ENCODE data around the gene CUEDC1.
A peak's percentile ranks its signal among the peaks of the same experiment; 100 is the strongest.
"Not testable (repeated sequence)": the region's sequence is repeated elsewhere in the genome, so short reads cannot be mapped to it uniquely, and the experiment has no call there.

CUEDC1 gene

DNA sequence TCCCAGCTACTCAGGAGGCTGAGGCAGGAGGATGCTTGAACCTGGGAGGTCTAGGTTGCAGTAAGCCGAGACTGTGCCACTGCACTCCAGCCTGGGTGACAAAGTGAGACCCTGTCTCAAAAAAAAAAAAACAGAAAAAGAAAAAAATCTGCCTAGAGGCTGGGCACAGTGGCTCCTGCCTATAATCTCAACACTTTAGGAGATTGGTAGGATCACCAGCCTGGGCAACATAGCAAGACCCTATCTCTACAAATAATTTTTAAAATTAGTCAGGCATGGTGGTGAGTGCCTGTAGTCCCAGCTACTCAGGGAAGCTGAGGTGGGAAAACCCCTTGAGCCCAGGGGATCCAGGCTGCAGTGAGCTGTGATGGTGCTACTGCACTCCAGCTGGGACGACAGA, 17.7 kb downstream of the CUEDC1 start:
- no peak for DNase-seq

DNA sequence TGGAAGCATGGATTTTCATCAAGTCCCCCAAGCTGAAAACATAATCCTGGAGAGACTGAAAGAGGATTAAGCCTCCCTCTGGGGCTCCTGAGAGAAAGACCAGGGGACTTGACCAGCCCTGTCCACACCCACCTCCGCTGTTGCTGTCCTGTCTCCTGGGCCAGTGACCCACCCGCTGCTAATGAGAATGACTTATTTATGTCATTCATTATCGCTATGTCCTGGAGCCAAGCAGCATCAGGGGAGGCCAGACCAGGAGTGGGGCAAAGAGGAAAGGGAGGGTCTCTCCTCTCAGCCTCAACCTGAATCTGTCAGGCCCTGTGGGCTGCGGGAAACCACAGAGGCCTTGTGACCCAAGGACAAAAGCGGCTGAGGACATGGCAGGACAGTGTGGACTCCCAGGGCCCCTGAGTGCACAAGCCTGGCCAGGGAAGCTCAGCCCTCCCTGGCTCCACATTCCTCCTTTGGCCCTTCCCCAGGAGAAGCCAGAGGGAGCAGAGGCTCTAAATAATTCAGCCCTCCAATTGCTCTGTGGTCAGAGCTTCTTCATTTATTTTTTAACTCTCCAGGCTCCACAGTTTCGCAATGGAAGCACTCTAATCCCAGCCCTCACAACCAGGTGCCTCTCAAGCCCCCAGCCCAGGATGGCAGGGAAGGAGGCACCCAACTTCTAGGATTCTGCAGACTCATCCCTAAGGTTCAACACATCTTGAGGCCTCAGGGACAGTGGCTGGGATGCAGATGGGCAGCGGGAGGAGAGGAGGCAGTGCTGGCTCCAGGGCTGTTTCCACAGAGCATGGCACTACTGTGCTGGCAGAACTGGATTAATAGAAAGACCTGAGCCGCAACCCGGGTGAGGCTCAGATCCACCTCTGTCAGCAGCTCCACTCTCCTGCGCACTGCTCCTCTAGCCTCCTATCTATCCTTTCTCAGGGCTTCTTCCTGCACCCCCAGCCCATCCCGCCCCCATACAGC, 19.1 kb downstream of the CUEDC1 start:
- DNase-seq, result peak; percentile 87

DNA sequence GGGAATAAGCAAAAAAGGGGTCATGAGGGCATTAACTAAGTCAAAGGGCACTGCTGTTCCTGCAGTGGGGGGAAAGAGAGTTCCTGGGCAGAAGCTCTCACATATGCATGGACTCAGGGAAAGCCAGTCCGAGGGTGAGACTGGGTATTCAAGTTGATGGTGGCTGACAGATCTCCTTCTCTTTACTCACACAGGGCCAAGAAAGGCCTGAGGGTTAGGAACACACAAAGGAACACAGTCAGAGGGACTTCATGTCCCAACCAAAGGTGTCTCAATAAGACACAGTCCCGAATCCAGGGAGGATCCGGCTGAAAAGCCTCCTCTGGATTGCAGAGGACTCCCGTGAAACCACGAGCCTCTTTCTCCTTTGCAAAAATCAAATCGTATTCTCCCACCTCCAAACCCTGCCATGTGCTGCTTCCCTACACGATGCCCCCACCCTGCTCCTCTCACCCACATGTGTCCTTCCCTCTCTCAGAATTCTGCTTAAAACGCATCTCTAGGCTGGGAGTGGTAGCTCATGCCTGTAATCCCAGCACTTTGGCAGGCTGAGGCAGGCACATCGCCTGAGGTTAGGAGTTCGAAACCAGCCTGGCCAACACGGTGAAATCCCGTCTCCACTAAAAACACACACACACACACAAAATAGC, 23.6 kb downstream of the CUEDC1 start:
- DNase-seq, result no peak

DNA sequence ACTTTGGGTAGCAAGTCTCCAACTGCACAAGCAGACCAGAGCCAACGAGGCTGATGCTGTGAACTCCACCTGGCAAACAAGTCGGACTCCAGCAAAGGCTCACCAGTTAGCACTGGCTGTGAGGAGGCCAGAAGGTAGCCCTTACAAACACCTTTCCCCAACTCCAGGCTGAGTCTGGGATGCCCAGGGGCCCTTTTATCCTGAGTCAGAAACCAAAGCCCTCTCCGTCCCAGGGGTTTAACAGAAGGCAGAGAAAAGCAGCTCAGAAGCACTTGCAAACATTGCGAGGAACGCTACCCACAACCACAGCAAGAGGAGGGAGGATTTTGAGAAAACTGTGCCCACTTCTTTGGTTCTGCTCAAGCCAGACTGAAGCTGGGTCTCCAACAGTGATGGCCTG, 25.0 kb downstream of the CUEDC1 start:
- no peak for DNase-seq

DNA sequence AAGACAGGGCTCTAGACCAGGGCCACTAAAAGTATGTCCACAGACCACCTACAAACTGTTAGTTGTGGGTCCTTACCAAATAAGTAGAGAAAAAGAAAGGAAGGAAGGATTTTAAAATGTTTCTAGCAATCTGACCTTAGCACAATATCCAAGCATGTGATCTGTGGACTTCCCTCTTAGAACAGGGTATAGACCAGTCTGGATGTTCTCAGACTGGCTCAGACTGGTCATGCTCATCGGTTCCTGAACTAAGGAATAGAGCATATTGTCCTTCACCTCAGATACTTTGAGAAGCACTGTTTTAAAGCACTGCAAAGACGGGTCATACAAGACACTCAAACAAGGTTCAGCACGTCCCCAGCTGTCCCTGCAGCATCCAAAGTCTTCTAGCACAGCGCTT, 25.8 kb downstream of the CUEDC1 start:
- DNase-seq, result no peak

DNA sequence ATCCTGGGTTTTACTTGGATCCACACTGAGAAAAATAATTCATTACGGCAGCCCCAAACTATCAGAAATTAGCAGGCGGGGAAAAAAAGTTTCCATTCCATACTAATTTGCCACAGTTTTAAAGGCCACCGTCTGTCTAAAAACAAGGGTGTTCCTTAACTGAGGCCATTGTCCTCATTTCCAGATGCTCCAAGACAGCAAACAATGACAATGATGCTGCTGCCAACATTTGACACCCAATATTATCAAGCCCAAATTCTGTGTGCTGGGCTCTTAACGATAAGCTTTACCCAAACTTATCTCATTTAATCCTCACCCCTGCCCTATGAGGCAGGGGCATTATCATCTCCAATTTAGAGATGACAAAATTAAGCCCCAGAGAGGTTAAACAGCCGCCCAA, 26.3 kb downstream of the CUEDC1 start:
- no peak for DNase-seq

DNA sequence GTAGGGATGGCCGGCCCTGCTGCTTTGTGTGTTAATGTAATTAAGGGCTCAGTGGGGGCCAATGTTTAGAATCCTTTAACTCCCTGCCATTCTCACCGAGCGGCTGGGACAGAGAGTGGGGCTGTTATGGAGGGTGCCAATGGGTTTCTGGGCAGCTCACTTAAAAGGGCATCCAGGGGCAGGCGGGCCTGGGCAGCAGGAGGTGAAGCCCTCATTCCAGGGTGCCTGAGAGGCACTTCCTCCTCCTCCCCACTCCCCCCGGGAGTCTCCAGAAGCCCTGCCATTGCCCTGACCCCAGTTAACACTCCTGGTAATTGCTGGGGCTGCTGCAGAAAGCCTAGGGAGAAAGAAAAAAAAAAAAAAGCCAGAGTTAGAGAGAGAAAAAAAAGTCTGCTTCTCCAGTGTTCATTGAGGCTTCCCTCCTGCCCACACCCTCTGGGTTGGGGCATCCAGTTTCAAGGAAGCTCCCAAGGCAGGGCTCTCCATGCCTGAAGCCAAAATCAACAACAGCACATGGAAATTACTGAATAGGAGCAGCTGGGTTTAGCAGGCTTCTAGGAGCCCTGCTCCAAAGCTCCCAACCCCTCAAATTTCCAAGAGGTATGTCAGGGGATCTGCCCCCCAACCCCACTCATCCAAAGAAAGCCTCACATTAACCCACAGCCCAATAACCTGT, 28.0 kb downstream of the CUEDC1 start:
- peak; percentile 88 for DNase-seq

DNA sequence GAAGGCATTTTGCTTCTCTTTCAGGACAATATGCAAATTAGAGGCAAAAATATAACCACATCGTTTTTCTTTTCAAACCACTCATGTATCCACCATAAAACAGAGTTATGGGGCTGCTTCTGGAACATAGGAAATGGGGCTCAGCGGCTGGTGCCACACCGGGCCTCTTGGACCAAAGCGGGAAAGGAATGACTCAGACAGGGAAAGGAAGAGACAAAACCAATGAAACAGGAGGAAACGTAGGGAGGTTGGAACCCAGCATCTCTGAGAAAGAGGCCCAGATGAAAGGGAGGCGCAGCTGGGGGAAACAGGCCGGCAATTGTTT, 28.5 kb downstream of the CUEDC1 start:
- no peak for DNase-seq

DNA sequence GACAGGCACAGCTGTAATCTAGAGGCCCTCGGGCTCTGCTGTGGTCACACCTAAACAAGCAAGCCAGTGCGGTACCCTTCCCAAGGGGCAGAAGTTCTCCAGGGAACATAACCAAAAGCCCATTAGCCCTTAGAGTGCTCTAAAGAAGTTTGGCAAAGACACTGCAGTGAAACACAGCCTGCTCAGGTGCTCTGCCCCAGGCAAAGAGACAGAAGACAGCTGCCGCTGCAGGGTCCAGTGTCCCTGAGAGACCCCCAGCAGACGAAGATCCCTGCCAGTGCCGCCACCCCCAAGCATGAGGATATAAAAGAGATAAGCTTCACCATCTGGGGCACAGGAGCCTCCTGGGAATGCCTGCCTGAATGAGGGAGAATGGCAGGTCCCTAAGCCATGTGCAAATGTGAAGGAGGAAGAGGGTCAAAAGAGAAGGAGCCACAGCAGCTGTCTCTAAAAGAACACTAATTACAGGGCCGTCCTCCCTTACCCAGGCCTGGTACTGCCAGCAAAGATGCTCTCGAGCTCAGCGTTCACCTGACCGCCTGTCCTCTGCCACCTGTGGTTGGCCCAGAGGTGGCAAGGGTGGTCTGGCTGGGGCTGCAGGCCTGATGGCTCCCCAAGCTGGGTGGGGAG, 29.7 kb downstream of the CUEDC1 start:
- DNase-seq, result no peak

DNA sequence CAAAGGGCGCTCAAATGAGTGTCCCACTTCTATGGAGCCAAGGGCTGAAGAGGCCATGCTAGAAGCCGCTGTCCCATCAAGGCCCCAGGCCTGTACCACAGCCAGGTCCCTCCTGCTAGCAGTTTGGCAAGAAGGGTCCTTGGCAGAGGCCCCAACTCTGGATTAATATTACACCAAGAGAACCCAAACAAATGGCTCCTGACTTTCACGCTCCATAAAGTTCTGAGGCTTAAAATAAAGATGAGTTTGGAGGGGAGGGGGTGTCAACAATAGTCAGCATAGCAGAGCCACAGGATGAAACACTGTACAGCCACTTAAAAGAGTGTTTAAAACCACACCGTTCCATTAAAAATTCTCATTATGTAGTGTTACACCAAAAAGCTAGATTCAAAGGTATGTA, 30.5 kb downstream of the CUEDC1 start:
- peak; percentile 71 for DNase-seq

DNA sequence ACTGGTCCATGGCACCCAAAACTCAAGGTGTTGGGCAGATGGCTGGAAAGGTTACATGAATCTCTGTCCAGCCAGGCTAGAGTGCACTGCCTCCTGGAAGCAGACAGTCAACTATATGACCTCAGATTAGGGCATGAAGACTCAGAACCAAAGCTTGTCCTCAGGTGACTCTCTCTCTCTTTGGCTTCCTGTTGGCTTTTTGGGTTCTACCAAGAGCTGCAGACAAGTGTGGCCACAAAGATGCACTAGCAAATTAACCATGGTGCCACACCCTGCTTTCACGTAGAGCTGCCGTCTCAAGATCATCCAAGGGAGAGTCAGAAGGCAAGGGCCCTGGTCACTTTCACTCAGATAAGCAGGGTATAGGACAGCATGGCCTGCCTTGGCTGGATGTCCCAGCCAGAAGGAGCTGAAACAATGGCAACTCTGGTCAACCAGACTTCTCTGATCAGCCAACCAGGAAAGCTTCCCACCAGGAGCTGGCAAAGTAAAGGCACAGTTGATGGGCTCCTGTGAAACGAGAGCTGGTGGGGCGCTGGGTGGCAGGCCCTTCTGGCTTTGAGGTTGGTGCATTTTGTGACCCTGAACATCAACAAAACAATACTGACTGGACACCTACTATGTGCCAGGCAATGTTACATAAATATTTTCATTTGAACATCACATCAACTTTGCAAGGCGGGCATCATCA, 31.9 kb downstream of the CUEDC1 start:
- no peak for DNase-seq

DNA sequence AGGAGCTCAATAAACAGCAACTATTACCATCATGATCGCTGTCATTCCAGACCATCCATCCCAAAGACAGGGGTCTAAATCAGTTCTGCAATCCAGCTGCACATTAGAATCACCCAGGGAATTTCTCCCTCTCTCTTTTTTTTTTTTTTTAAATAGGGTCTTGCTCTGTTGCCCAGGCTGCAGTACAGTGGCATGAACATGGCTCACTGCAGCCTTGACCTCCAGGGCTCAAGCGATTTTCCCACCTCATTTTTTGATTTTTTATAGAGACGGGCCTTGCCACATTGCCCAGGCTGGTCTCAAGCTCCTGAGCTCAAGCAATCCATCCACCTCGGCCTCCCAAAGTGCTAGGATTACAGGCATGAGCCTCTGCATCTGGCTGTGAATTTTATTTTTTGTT, 32.5 kb downstream of the CUEDC1 start:
- DNase-seq, result not testable (repeated sequence)

DNA sequence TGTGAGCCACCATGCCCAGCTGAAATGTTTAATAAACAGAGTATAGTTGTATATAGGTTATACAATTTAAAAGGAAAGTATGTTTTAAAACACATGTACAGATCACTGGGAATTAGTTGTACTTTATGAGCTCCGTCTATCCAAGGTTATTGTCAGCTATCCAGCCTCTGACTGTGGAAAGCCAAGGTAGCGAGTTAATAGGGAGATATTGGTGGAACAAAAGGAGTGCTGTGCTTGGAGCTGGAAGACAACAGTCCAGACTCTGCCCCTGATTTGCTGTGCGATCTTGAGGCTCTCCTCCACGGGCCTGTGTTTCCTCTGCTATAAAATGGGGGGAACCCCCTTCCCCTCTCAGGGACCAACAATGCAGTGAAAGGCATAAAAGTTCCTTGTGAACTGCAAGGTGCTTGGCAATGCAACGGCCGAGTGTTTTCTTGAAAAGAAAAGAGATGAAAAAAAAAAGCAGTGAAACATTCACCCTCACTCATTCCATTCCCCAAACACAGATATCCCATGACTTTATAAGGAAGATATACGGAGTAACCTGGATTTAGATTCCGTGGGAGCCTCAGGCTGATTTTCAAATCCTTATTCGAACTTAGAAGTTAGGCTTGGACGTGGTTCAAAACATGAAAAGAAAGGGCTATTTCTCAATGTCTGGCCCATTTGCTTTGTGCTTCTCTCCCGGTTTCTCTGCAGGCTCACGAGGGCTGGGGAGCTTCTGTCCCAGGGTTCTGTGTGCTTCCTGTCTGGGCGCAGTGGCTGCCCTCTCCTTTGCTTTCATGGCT, 34.1 kb downstream of the CUEDC1 start:
- DNase-seq, result no peak

DNA sequence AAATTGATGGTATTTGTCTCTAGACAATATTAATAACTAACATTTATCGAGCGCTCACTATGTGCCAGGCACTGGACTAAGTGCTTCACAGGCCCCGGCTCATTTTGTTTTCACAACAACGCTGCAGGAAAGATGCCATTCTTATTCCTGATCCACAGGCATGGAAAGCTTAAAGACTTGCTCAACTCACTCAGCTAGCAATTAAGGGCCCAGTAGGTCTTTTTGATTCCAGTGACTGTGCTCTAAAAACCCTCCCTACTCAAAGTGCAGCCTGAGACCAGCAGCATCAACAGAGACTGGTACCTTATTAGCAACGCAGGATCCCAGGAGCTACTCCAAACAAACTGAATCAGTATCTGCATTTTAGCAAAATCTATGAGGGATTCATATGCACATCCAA, 35.3 kb downstream of the CUEDC1 start:
- DNase-seq, result no peak

DNA sequence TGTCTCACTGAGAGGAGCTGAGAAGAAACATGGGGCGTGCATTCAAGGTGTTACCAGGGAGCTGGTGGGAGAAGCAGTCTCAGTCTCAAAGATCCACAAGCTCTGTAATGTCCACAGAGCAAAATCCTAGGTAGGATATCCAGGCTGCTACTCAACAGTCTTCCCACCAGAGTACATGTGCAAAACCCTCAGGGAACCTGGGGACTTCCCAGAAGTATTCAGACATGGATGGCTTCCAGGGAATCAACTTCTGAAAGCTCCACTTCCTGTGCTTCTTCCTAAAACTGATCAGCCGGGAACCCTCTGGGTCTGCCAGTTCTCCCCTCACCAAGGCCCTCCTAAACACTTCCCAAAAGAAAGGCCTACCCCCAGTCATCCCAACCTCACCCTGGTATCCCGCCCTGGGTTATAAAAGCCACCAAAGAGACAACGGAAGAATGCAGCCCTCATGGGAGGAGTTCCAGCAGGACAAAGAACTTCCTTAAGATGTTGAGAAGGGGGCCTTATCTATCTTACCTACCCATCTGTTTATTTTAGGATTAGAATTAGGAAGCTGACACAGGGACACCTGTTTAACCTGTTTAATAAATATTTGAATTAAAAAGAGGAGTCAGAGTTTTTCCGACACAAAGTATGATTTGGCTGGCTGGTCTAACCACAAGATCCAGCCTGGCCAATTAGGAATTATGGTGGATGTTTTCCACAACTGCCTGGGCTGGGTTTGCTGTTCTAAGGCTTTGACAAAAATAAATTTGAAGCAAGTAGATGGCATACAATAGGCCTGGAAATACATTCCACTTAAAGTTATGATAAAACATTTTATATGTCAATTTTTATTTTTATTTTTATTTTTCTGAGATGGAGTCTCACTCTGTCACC, 37.0 kb downstream of the CUEDC1 start:
- DNase-seq, result peak; percentile 43

DNA sequence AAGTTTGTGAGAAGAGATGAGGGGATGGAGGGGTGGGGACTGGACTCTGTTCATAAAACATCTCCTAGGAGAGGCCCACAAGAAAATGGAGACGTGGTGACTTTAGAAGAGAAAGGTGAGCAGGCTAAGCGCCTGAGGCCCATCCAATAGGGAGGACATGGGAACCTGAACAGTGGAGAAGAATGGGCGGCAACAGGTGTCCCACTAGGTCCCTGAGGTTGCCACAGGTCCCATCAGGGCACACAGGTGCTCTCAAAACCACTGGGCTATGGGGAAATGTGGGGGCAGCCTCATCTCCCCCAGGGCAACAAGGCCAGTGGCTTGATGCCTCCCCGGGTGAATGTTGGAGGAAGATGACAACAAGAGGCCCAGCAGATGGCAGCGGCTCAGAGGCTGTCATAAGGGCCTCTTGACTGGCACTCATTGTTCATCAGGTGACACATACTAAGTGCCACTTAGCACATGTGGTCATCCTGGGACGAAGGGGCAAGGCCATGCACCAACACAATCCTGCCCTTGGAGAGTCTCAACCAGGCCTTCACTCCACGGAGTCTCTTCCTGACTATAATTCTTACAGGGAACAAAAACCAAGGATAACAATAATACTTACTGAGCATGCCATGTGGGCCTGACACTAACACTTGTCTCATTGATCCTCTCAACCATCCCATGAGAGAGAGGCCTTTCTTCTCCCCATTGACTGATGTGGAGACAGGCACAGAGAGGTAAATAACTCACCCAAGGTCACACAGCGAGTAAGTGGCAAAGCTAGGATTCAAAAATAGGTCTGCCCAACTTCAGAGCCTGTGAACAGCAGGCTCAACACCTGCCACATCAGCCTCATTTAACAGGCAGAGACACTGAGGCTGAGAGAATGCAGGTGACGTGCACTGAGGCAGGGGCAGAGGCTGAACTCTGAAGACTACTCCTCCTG, 38.0 kb downstream of the CUEDC1 start:
- no peak for DNase-seq

DNA sequence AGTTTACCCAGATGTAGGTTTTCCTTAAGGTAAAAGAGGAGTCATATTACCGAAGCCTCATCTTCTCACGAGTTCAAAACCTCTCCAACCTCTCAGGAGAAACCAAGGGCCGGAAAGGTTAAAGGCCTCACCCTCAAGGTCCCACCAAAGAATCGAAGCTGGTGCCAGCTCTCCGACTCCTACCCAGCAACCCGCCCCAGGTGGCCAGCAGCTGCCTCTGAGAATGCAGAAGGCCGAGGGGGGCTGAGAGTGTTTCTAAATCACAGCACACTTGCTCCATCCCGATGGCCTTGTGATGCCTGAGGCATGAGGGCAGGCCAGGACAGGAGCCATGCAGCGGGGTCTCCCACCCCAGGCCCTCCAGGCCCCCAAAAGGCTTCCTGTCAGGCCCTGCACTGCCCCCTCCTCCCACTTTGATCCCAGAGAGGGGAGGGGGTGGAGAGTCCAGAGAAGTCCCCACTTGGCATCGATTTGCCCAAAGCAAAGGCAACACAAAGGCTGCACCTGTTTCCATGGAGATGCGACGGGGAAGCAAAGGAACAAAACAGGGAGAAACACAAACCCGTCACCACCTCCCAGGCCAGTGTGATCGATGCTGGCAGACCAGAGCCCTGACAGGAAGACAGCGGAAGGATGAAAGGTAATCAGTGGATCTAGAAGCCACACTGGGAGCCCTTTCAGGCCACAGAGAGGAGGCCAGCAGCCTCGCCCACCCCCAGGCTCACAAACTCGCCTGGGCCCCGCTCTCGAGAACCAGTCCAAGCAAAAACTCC, 39.0 kb downstream of the CUEDC1 start:
- peak; percentile 73 for DNase-seq

DNA sequence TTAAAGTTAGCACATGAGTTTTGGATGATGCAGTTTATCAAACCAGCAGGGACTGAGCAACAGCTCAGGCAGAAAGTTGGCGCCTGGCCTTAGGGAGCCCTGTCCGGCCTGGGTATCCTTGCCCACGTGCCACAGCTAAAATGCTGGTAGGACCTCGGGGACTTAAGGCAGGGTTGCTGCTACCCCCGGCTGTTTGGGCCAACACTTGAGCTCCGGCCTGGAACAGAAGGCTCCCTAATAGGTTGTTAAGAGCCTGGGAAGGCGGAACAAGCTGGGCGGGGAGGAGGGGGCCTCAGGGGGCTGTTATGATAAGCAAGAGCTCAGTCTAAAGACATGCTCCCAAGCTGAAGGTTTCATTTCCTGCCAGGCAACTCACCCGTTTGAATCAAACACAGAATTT, 39.7 kb downstream of the CUEDC1 start:
- peak; percentile 48 for DNase-seq
